Pancreas (tissue), 10 donors: ENCODE data around the gene GLYATL3. TPM values are rescaled to one million over a fixed set of nuclear protein-coding genes. Genes with fewer than 3 reads are reported as not detected.

ENCODE experiments used
- ATAC-seq, 4 donors: fragments of 200-7000 bp; cut with Tn5 transposase; one replicate each; pipeline versions ENCODE4 v1.8.0 to v1.9.1; 2020; ENCODE audit warnings: mild to moderate bottlenecking in 4 of 4, moderate library complexity in 4 of 4
- DNase-seq, 6 donors: peaks; one replicate each; pipeline ENCODE4 v3.0.0-alpha.2; 2020
- FAIRE-seq: peaks from 2 replicates; lab custom pipeline; 2012; peaks lifted over from hg19 to GRCh38; lab: Jason Lieb, UNC
- H3K27ac ChIP-seq, 4 donors: fragments of 200-600 bp; sonication (generic); 1 replicate in 3 of 4; 2 replicates in 1 of 4; pipeline versions ENCODE4 v1.5.0 to v1.8.0; 2020
- H3K27me3 ChIP-seq, 4 donors: fragments of 200-600 bp; one replicate each; pipeline ENCODE4 v1.8.0; 2021
- H3K36me3 ChIP-seq, 3 donors: fragments of 200-600 bp; sonication (generic) in 1 of 3; one replicate each; pipeline versions ENCODE4 v1.5.0 to v1.8.0; 2020 to 2021
- H3K4me1 ChIP-seq, 3 donors: fragments of 200-600 bp; one replicate each; pipeline ENCODE4 v1.8.0; 2021
- H3K4me3 ChIP-seq, 4 donors: fragments of 200-600 bp; sonication (generic) in 2 of 4; one replicate each; pipeline versions ENCODE4 v1.5.0 to v1.8.0; 2020 to 2021
- H3K9me3 ChIP-seq, 4 donors: fragments of 200-600 bp; one replicate each; pipeline ENCODE4 v1.8.0; 2021
- WGBS, 2 donors: extraction: QIAGEN DNeasy Blood & Tissue Kit; methylation state at CpG; one replicate each; pipeline ENCODE4 v1.1.7; 2013; 5-methylcytosine and 5-hydroxymethylcytosine counted together
- intact Hi-C, 3 donors: fragments of 100-400 bp; cut with DNase I; formaldehyde crosslinking; loops; one replicate each; pipeline versions ENCODE4 v1.11.1 to v1.14.2; 2022
- polyA plus RNA-seq, 2 donors: library from polyadenylated mRNA; stranded (reverse); fragments of 200-250 nt; gene quantifications; one replicate each; pipeline ENCODE4 v1.2.3, GENCODE V29; 2013
- total RNA-seq, 6 donors: library from RNA; stranded (reverse); fragmentation: NEBNext Ultra II Directional in 4 of 6; extraction: Animal tissue kit (Norgen Biotek cat#: 25700) in 4 of 6; gene quantifications; one replicate each; pipeline versions ENCODE4 v1.2.1 to v1.2.4, GENCODE V29; 2021 to 2023
- TF ChIP-seq, protein P1 (sequence below), 4 donors: fragments of 200-600 bp; sonication (generic) in 3 of 4; IDR thresholded peaks; one replicate each; pipeline versions ENCODE4 v1.5.0 to v1.8.0; 2021; ENCODE audit warnings: antibody characterized with exemption in 4 of 4
- donor health status: healthy with polysubstance abuse.
- donor health status: DM: no; HTN: no; CAD: no; lungs with moderate emphysema.
- donor health status: DM: no; HTN: no; CAD: no.
- donor health status: control.
- donor health status: control.
- donor health status: Bipolar disorder and iron deficiency.
- donor health status: DM: yes; HTN: yes; CAD: no.
- donor health status: DM: no; HTN: no; CAD: no.
- donor health status: DM: no; HTN: no; CAD: no.
- donor health status: DM: yes; HTN: yes; CAD: no.

GLYATL3 gene
- total and polyA plus RNA-seq, 8 donors: 0.09 TPM; not detected in 7

DNA sequence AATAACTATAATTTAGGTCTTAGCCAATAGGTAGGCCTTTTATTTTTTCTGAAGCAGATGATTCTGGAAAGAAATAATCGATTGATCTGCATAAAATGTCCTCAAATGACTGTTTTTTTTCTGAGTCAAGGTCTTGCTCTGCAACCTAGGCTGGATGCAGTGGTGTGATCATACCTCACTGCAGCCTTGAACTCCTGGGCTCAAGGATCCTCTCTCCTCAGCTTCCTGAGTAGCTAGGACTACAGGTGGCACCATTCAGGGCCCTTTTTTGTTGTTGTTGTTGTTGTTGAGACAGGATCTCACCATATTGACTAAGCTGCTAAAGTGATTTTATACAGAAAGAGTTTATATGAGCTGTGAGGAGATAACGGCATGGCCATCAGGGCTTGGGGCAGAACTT lies 18.2 kb downstream of the GLYATL3 start:
- Histone ChIP-seq H3K4me1 (peaks cover 0 to 20% (median 8%) of the 10 kb centered on the region in 3 donors), H3K27ac (no peak overlapping the region), H3K36me3 (no peaks in the 10 kb centered on the region), H3K27me3 (no peaks in the 10 kb centered on the region), H3K9me3 (no peaks in the 10 kb centered on the region), H3K4me3 (no peak overlapping the region)
- 88 to 93% methylated on average over 2 of the region's 2 CpGs for WGBS, 2 donors
- ATAC-seq: no peak
- FAIRE-seq: no peak
- DNase-seq: no peak
- intact Hi-C loops: no loop called here
- TF ChIP-seq, protein P1, sequence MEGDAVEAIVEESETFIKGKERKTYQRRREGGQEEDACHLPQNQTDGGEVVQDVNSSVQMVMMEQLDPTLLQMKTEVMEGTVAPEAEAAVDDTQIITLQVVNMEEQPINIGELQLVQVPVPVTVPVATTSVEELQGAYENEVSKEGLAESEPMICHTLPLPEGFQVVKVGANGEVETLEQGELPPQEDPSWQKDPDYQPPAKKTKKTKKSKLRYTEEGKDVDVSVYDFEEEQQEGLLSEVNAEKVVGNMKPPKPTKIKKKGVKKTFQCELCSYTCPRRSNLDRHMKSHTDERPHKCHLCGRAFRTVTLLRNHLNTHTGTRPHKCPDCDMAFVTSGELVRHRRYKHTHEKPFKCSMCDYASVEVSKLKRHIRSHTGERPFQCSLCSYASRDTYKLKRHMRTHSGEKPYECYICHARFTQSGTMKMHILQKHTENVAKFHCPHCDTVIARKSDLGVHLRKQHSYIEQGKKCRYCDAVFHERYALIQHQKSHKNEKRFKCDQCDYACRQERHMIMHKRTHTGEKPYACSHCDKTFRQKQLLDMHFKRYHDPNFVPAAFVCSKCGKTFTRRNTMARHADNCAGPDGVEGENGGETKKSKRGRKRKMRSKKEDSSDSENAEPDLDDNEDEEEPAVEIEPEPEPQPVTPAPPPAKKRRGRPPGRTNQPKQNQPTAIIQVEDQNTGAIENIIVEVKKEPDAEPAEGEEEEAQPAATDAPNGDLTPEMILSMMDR (IDR thresholded peaks at IDR 0.05): no peak

DNA sequence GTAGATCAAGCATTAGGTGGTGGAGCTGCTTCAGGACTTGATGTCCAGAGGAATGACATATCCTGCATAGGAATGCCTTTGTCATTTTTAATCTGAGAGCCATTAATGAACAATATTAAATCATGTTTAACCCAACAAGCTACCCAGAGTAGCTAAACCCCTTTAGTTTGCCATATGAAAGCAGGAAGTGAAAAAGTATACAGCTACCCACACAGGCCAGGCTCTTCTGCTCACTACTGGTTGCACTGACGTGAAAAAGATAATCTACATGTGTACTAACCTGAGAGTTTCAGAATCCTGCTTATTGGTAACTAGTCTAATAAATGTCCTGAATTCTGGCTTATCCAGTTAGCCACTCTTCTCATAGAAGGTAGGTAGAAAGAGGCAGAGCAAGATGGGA lies 19.9 kb downstream of the GLYATL3 start:
- DNase-seq: no peak
- WGBS, 2 donors: 81 to 84% methylated on average over 1 of the region's 1 CpG
- Histone ChIP-seq H3K27ac (no peak overlapping the region), H3K9me3 (no peaks in the 10 kb centered on the region), H3K4me1 (peaks cover 5 to 18% (median 15%) of the 10 kb centered on the region in 3 donors), H3K36me3 (no peaks in the 10 kb centered on the region), H3K27me3 (no peaks in the 10 kb centered on the region), H3K4me3 (no peak overlapping the region)
- TF ChIP-seq, protein P1 (IDR thresholded peaks at IDR 0.05): no peak
- intact Hi-C loops: no loop called here
- no peak for FAIRE-seq
- no peak for ATAC-seq

DNA sequence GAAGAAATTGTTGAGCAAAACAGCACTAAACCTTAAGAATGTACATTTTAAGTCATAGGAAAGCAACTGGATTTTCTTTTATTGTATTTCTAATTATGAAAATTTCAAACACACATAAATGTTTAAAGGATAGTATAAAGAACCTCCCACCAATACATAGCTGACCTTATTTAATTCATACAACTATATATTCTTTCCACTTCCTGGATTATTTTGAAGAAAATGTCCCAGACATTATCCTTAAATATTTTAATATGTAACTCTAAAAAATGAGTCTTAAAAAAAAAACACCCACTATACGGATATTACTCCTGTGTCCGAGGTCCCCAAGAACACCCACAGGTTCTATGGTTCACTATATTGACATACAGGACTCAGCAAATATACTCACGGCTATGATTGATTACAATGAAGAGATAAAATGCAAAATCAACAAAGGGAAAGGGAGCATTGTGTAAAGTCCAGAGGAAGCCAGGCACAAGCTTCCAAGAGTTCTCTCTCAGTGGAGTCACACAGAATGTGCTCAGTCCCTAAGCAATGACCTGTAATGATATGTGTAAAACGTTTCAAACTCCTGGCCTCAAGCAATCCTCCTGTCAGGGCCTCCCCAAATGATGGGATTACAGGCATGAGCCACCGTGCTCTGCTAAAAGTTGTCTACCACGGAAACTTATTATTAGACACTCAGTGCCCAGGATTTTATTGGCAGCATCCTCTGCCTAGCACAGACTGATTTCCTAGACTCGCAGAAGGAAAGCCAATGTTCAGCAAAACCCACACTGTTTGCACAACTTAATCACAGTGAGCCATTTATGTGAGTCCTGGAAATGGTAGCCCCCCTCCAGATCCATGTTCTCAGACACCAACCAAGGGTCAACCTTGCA lies 23.2 kb downstream of the GLYATL3 start:
- TF ChIP-seq, protein P1 (IDR thresholded peaks at IDR 0.05): no peak
- DNase-seq (peak in 3 of 6 donors; percentile 19 to 33 (median 22)), ATAC-seq (peak; percentile 80 to 90 (median 89)), FAIRE-seq (no peak)
- WGBS, 2 donors: 21 to 24% methylated on average over 7 of the region's 7 CpGs
- Histone ChIP-seq H3K4me1 (peaks cover 5 to 18% (median 15%) of the 10 kb centered on the region in 3 donors), H3K36me3 (no peaks in the 10 kb centered on the region), H3K4me3 (no peak overlapping the region), H3K9me3 (no peaks in the 10 kb centered on the region), H3K27ac (peak overlapping the region in 2 of 4 donors; percentile 42 to 50), H3K27me3 (no peaks in the 10 kb centered on the region)
- intact Hi-C loops: no loop called here

DNA sequence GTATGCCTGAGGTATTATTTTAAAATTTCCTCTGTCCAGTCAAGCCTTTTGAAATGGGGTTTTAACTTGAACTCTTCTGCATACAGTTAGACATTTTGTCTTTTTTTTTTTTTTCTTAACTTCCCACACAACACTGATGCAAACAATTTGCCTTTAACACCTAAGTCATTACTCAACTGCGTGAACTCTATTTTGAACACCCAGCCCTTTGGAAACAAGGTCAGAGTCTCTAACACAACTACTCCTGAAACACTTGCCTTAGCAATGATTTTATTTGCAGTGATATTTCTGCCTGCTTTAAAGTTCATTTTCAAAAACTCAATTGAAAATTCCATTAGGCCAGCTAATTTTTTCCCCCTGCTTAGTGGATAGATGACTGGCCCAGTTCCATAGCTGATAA lies 24.2 kb downstream of the GLYATL3 start:
- ATAC-seq: peak in 1 of 4 donors; percentile 8

More for the DNA sequence above, 24.2 kb downstream of the GLYATL3 start:
- intact Hi-C loops: no loop called here
- Histone ChIP-seq H3K27ac (peak overlapping the region in 2 of 4 donors; percentile 20 to 50), H3K4me1 (peaks cover 5 to 18% (median 15%) of the 10 kb centered on the region in 3 donors), H3K27me3 (no peaks in the 10 kb centered on the region), H3K4me3 (no peak overlapping the region), H3K9me3 (no peaks in the 10 kb centered on the region), H3K36me3 (no peaks in the 10 kb centered on the region)
- FAIRE-seq (no peak), DNase-seq (no peak)
- WGBS, 2 donors: 48 to 61% methylated on average over 1 of the region's 1 CpG
- TF ChIP-seq, protein P1 (IDR thresholded peaks at IDR 0.05): no peak
